SKM-1 treated with dmso at 0.1 percent for 144 hours (cell line): ENCODE results near the gene SARM1.
A peak's percentile ranks its signal among the peaks of the same experiment; 100 is the strongest.

Source experiments
- DNase-seq: peaks from one replicate; lab custom pipeline; 2025; ENCODE audit not compliant: unreplicated experiment; lab: John Stamatoyannopoulos, UW

Gene SARM1

DNA sequence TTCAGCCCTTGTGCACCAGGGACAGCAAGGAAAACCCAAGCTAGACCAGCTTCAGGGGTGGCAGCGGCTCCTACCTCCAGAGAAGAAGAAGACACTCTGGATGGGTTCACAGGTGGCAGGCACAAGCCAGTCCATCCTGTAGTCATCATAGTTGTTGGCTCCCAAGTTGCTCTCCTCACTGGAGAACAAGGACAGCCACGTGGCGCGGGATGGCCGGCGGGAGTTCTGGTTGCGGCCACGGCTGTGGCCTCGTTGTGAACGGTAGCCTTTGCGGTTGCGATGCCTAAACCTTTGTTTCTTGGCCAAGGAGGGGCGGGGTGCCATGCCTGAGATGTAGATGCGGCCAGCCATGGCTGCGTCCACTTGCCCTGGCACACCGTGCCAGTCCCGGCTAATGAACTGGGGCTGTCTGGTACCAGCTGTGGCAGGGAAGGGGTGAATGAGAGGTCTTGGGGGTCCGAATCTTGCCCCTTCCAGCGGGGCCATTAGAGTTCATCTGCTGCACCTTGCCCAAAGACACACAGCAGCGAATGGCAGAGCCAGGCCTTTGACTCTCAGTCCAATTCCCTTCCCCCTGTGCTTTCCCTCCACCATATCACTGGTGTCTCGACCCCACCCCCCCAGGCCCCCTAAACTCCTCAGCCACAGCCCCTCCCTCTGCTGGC, 3.7 kb upstream of the SARM1 start:
- DNase-seq, result no peak

GRCh38 chr17:28368306-28368831, 3.1 kb upstream of the SARM1 start:
- no peak for DNase-seq

DNA sequence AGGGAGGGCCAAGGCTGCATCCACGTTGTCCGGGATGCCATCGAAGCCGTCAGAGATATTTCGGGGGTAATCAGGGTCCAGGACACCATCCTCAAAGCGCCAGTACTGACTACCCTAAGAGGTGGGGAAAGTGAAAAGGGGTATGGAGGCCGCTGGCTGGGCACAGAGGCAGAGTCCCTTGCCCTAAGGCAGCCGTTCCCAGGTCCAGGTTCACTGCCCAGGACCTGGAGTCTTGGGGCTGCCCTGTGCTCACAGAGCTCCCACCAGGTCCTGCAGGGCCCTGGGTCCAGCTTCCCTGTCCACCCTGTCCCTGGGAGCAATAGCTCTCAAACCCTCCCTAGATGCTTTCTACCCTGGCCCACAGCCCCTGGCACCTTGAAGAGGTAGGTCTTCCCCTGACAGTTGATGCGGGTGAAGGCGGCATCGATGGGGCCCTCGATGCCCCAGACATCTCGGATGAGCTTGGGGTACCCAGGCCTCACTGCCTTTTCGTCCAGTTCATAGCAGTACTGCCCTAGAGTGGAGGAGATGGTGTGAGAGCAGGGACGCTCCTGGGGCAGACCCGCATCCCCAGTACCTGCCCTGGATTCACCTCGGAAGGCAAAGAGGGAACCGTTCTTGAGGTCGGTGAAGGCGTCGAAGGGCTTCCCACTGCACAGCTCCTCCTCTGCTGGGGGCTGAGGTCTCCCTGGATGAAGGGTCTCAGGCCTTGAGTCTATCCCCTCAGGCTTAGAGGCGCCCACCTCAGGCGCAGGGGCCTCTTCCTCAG, 2.4 kb upstream of the SARM1 start:
- no peak for DNase-seq

- DNase-seq, result no peak
Measured at GRCh38 chr17:28369684-28370034, 1.8 kb upstream of the SARM1 start.

- DNase-seq, result peak; percentile 46
Measured at GRCh38 chr17:28370035-28370743, 1.3 kb upstream of the SARM1 start, which contains the start of gene VTN. Gene VTN, minus strand, starts transcription at chr17:28370307. Its CDS starts 104 bp downstream, at chr17:28370203.

- DNase-seq, result no peak
Measured at GRCh38 chr17:28370744-28371103, 770 bp upstream of the SARM1 start.

DNA sequence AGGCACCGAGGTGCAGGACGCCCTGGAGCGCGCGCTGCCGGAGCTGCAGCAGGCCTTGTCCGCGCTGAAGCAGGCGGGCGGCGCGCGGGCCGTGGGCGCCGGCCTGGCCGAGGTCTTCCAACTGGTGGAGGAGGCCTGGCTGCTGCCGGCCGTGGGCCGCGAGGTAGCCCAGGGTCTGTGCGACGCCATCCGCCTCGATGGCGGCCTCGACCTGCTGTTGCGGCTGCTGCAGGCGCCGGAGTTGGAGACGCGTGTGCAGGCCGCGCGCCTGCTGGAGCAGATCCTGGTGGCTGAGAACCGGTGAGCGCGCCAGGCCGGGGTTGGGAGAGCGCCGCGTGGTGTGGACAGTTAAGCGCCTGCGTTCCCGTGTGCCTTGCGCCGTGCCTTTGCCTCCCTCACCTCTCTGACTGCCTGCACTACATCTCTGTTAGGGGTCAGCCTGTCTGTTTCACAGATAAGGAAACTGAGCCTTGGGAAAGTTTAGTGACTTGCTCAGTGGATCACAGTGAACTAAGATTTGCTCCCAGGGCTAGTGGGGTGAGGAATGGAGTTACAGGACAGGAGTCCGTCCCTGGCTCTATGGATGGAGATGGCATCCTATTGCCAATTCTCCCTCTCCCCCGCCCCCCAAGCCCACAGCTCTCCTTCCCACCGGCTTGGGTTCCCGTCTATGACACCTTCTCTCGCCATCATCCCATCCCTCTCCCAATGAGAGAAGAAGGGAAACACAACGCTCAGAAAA, 880 bp downstream of the SARM1 start:
- no peak for DNase-seq

DNA sequence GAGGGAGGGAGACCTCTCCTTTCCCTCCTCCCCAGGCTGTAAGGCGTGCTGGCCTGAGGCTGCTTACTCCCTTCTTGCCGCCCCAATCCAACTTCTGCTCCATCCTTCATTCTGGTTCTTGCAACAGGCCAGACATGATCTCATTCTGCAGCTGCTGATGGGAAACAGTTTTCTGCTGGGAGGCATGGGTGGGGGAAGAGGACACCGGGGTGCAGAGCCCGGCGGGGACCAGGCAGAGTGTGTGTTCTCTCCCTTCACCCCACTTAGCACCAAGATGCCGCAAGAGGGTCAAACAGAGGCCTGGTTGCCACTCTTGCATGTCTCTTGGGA, 1.4 kb downstream of the SARM1 start:
- DNase-seq, result no peak

GRCh38 chr17:28379814-28380801, 8.6 kb downstream of the SARM1 start:
- DNase-seq, result no peak

DNA sequence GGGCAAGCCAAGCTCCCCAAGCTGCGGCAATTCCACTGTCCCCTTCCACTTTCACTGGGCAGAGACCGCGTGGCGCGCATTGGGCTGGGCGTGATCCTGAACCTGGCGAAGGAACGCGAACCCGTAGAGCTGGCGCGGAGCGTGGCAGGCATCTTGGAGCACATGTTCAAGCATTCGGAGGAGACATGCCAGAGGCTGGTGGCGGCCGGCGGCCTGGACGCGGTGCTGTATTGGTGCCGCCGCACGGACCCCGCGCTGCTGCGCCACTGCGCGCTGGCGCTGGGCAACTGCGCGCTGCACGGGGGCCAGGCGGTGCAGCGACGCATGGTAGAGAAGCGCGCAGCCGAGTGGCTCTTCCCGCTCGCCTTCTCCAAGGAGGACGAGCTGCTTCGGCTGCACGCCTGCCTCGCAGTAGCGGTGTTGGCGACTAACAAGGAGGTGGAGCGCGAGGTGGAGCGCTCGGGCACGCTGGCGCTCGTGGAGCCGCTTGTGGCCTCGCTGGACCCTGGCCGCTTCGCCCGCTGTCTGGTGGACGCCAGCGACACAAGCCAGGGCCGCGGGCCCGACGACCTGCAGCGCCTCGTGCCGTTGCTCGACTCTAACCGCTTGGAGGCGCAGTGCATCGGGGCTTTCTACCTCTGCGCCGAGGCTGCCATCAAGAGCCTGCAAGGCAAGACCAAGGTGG, 9.8 kb downstream of the SARM1 start:
- no peak for DNase-seq

DNA sequence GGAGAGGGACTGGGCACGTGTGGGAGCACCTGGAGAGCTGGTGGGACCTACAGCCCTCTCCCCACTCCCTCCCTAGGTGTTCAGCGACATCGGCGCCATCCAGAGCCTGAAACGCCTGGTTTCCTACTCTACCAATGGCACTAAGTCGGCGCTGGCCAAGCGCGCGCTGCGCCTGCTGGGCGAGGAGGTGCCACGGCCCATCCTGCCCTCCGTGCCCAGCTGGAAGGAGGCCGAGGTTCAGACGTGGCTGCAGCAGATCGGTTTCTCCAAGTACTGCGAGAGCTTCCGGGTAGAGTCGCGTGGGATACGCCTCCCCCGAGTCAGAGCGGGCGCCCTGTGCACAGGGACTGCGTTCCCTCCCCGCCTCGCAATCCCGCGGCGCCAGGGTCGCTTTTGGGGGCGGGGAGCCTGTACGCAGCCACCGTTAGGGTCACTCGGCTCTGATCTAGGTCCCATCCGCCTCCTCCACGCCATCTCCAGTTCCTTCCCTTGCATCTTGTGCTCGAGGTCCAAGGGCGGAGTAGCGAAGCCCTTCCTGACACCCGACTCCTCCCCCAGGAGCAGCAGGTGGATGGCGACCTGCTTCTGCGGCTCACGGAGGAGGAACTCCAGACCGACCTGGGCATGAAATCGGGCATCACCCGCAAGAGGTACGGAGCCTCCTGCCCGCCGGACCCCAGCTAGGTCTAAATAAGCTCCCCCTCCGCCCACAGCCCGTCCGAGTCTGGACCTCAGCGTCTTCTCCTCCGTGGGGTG, 13.0 kb downstream of the SARM1 start:
- DNase-seq, result no peak

GRCh38 chr17:28385037-28385400, 13.5 kb downstream of the SARM1 start:
- DNase-seq, result no peak

GRCh38 chr17:28385406-28385805, 13.9 kb downstream of the SARM1 start:
- DNase-seq, result no peak

- no peak for DNase-seq
Measured at GRCh38 chr17:28386391-28386790, 14.9 kb downstream of the SARM1 start.

- no peak for DNase-seq
Measured at GRCh38 chr17:28388106-28388505, 16.6 kb downstream of the SARM1 start.

DNA sequence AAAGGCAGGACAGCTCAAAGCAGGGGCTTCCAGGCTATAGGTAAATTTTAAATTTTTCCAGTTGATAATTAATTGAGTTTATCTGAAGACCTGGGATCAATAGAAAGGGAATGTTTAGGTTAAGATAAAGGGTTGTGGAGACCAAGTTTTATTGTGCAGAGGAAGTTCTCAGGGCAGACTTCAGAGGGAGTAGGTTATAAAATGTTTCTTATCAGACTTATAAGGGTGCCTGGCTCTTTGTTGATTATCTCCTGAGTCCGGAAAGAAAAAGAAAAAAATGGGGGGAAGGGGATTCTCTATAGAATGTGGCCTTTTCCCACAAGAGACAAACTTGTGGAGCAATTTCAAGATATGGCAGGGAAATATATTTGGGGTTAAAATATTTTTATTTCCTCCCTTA, 18.6 kb downstream of the SARM1 start:
- DNase-seq, result no peak

- no peak for DNase-seq
Measured at GRCh38 chr17:28390563-28390962, 19.1 kb downstream of the SARM1 start.

DNA sequence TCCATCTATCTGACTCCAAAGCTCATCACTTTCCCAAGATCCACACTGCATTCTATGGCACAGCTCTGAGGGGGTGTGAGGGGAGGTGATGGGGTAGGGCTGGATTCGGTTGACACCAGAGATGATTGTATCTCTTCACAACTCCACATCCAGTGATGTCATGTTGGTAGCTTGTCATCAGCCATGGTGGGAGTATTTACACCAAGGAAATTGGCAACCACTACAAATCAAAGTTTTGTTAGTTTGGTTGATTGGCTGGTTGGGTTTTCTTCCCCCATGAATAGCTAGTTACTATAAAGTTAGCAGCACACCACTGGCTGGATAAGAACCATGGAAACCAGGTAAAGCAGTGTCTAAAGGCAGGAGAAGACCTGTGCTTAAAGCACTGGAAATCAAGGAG, 19.5 kb downstream of the SARM1 start:
- DNase-seq, result no peak

- no peak for DNase-seq
Measured at GRCh38 chr17:28391401-28391800, 19.9 kb downstream of the SARM1 start.
